Activated naive CD8-positive, alpha-beta T cell treated with anti-CD3 and anti-CD28 coated beads for 36 hours (primary cell): ENCODE results near the gene CD82. TPM values are rescaled to one million over a fixed set of nuclear protein-coding genes. Genes with fewer than 3 reads are reported as not detected.
A peak's percentile ranks its signal among the peaks of the same experiment; 100 is the strongest.

Source experiments
- DNase-seq: peaks from one replicate; pipeline ENCODE4 v3.0.0; 2021
- H3K27ac Mint-ChIP-seq: one replicate; pipeline ENCODE4 v1.8.0; 2022; ENCODE audit warnings: mild to moderate bottlenecking, moderate library complexity, mixed read lengths
- H3K27me3 Mint-ChIP-seq: one replicate; pipeline ENCODE4 v1.8.0; 2022; ENCODE audit warnings: mild to moderate bottlenecking, mixed read lengths
- H3K36me3 Mint-ChIP-seq: one replicate; pipeline ENCODE4 v1.8.0; 2021; ENCODE audit warnings: mild to moderate bottlenecking, mixed read lengths
- H3K4me1 Mint-ChIP-seq: one replicate; pipeline ENCODE4 v1.8.0; 2021; ENCODE audit warnings: mixed read lengths
- H3K4me3 Mint-ChIP-seq: one replicate; pipeline ENCODE4 v1.8.0; 2022; ENCODE audit warnings: mild to moderate bottlenecking, moderate library complexity, mixed read lengths
- H3K9me3 Mint-ChIP-seq: one replicate; pipeline ENCODE4 v1.8.0; 2022; ENCODE audit warnings: mixed read lengths
- total RNA-seq, 2 experiments: library from RNA; stranded (reverse); gene quantifications; one replicate each; pipeline ENCODE4 v1.2.3, GENCODE V29; 2021

The CD82 gene
- total RNA-seq, 2 experiments from 2014 or later = 339 to 343 TPM

DNA sequence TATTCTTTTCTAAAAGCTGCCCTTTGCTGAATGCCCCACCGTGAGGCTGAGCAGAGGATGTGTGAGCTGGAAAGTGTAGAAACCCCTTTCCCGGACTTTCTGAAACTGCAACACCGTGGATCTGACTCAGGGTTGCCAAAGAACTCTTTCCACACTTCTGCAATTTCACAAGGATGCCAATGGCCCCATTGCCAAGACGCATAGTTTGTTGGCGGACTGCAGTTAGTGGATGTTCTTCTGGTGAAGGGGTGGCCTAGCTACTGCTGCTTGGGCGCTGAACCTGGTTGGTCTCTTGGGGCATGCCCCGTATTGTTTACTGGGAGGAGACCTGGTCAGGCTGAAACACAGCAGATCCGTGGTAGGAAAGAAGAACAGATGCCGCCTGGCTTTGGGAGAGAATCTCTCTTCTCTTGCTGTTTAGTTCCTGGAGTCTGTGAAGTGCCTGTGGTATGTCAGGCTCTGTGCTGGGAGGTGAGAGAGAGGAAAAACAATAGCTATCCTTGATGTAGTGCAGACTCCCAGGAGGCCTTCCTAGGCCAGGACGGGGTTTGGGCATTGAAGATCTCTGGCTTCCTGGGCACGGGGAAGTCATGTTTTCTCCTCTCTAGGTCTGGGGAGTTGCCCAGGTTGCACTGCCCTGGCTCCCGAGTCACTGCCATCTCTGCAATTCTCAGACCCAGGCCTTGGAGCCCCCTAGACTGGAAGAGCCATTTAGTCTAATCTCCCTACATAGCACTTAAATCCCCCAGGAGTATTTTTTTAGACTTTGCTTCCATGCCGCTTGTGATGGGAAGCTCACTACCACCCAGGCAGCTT, 26.9 kb downstream of the CD82 start:
- no peaks in the 10 kb centered on the region for H3K9me3 Mint-ChIP-seq
- H3K36me3 Mint-ChIP-seq = peaks cover 64% of the 10 kb centered on the region
- H3K4me1 Mint-ChIP-seq = peaks cover 52% of the 10 kb centered on the region

DNA sequence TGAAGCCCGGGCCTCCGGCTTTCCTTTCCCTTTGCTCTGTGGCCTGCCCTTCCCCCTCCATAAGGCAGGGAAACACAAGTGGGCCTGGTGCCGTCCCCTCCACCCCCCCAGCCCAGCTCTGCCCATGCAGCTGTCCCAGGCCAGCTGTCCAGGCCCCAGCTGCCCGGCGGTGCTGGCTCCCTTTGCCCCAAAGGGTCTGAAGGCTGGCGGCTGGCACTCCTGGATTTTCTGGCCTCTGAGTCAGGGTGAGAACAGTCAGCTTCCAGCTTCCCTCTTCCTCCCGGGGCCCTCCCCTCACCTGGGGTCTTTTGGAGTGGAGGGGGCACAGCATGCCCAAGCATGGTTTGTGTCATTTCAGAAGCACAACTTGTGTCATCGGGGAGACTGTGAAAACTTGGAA, 27.8 kb downstream of the CD82 start:
- no peak for DNase-seq
- Mint-ChIP-seq H3K27me3 (no peaks in the 10 kb centered on the region), H3K9me3 (no peaks in the 10 kb centered on the region), H3K4me3 (no peak overlapping the region), H3K27ac (peak overlapping the region; percentile 72), H3K36me3 (peaks cover 62% of the 10 kb centered on the region), H3K4me1 (peaks cover 58% of the 10 kb centered on the region)

More for the DNA sequence above, 26.9 kb downstream of the CD82 start:
- H3K27me3 Mint-ChIP-seq = no peaks in the 10 kb centered on the region
- H3K4me3 Mint-ChIP-seq = no peak overlapping the region
- H3K27ac Mint-ChIP-seq = peak overlapping the region; percentile 10
- no peak for DNase-seq

DNA sequence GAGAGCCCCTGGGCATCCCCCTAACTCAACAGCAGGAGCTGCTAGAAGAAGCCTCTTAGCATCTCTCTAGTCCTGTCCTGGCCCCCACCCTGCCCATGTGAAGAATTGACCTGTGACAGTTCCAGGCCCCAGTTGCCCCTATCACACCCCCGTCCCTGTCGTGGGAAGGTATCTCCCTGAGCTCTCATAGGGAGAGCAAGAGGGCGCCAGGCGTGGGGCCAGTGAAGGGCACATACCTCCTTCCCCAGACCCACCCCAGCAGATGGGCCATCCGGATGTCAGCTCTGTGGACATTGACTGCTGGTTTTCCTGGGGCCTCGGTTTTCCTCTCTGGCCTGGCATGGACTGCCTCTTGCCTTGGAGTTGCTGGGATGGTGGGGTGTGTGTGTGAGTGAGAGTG, 29.5 kb downstream of the CD82 start:
- no peak for DNase-seq
- H3K27me3 Mint-ChIP-seq = no peaks in the 10 kb centered on the region
- no peak overlapping the region for H3K4me3 Mint-ChIP-seq
- peaks cover 67% of the 10 kb centered on the region for H3K4me1 Mint-ChIP-seq
- peak overlapping the region; percentile 67 for H3K27ac Mint-ChIP-seq
- H3K9me3 Mint-ChIP-seq = no peaks in the 10 kb centered on the region
- peaks cover 59% of the 10 kb centered on the region for H3K36me3 Mint-ChIP-seq

DNA sequence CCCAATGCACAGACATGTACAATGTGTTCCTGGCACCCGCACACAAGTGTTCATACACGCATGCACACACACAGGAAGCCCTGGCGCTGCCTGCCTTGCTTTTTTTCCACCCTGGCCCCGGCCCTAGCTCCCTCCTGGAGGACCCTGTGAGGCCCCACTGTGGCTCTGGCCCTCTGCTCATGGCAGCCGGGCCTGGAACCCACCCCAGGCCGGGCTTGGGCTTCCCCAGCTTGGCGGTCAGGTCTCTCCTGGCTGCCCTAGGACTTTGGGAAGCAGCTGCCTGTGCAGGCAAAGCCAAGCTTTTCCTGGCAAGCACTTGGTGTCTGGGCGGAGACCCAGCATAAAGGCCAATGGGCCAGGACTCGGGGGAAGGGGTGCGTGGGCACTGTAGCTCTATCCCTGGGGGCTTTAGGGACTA, 30.5 kb downstream of the CD82 start:
- peaks cover 73% of the 10 kb centered on the region for H3K4me1 Mint-ChIP-seq
- no peaks in the 10 kb centered on the region for H3K9me3 Mint-ChIP-seq
- no peak for DNase-seq
- H3K27ac Mint-ChIP-seq = peak overlapping the region; percentile 89
- no peaks in the 10 kb centered on the region for H3K27me3 Mint-ChIP-seq
- H3K36me3 Mint-ChIP-seq = peaks cover 63% of the 10 kb centered on the region
- H3K4me3 Mint-ChIP-seq = peak overlapping the region; percentile 57

DNA sequence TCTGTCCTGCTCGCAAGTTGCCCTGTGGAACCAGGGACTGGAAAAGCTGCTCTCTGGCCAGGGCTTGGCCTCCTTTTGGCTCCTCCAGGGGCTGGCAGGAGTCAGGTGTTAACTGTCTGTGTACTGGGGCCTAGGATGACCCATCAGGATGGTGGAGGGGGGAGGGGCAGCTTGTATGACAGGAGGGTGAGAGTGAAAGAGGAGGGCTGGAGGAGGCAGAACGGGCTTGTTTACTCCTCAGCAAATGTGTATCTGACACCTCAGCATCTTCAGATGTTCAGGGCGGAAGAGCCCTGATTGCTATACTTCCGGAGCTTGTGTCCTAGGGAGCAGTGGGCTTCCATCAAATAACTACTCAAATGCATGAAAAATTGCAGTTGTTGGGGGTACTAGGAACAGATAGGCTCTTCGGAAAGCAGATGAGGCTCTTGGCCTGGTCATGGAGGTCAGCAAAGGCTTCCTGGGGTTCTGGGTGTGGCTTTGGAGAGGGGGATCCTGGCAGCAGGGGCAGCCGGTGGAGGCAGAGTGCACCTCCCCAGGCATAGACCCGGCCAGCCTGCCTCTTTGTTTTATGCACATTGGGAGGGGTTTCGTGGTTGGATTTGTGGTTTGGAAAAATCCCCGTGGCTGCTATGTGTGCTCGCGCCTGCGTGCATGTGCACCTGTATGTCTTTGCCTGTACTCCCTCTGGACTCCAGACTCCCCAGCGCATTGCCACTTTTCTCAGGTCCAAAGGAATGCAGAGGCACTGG, 31.2 kb downstream of the CD82 start:
- Mint-ChIP-seq H3K4me3 (peak overlapping the region; percentile 57), H3K9me3 (no peaks in the 10 kb centered on the region), H3K4me1 (peaks cover 75% of the 10 kb centered on the region), H3K36me3 (peaks cover 56% of the 10 kb centered on the region), H3K27me3 (no peaks in the 10 kb centered on the region), H3K27ac (peak overlapping the region; percentile 89)
- DNase-seq = peak; percentile 81

DNA sequence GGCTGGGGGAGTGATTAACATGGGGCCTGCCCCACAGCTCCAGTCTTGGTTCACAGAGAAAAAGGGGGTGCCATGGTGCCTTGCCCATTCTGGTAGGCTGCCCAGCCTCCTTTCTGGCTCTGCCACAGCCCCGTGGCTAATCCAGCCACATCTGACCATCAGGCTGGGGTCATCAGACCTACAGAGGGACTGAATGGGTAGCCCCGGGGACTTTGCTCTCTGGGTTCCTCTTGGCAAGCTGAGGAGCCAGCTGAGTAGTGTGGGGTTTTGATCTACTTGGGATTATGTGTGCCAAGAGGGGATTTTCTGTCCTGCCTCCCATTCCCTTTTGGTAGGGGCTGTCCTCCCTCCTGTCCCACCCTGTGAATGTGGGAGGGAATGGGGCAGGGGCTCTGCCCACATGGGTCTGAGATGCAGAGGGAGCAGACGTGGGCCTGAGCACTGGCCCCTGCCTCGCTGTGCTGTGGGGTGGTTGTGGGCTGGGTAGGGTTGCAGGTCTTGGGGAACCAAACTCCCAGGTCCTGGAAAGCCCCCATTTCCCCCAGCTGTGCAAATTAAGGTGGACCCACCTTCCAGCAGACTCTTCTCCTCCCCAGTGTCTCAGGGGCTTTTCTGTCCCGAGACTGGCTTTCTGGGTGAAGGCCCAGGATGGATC, 32.0 kb downstream of the CD82 start:
- no peaks in the 10 kb centered on the region for H3K9me3 Mint-ChIP-seq
- H3K4me1 Mint-ChIP-seq = peaks cover 80% of the 10 kb centered on the region
- peak overlapping the region; percentile 89 for H3K27ac Mint-ChIP-seq
- DNase-seq = no peak
- H3K27me3 Mint-ChIP-seq = no peaks in the 10 kb centered on the region
- peak overlapping the region; percentile 57 for H3K4me3 Mint-ChIP-seq
- H3K36me3 Mint-ChIP-seq = peaks cover 55% of the 10 kb centered on the region

DNA sequence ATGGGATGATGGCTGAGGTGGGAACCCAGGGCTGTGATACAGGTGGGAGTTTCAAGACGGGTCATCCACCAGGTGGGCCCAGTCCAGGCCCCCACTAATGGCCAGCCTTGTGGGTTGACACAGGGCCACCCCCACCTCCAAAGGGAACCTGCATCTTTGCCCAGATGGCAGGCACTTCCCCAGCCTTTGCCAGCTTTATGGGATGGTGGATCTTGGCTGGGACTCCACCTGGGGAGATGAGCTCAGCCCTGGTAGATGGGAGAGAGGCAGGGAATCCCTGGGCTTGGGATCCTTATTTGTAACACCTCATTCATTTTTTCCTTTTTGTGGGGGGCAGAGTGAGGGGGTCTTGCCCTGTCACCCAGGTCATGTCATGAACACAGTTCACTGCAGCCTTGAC, 33.4 kb downstream of the CD82 start:
- H3K4me1 Mint-ChIP-seq = peaks cover 77% of the 10 kb centered on the region
- H3K36me3 Mint-ChIP-seq = peaks cover 51% of the 10 kb centered on the region
- H3K4me3 Mint-ChIP-seq = no peak overlapping the region
- H3K9me3 Mint-ChIP-seq = no peaks in the 10 kb centered on the region
- H3K27ac Mint-ChIP-seq = peak overlapping the region; percentile 54
- DNase-seq = no peak
- H3K27me3 Mint-ChIP-seq = no peaks in the 10 kb centered on the region

DNA sequence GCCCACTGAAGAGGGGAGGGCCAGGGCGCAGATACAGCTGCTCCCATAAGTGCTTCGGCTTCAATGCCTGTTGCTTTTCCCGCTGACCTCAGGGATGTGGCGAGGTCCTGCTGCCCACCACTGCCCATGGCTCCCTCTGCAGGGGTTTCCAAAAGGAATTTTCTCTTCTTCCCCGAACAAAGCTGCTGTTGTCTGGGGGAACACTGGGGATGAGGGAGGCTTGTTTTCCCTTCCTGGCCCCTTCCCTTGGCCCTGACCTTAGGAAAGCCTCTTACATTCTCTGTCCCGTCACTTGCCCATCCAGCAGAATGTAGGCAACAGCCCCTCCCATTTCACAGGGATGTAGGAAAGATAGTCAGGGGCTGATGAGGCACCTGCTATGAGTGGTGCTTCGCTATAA, 34.8 kb downstream of the CD82 start:
- Mint-ChIP-seq H3K4me1 (peaks cover 71% of the 10 kb centered on the region), H3K27ac (peak overlapping the region; percentile 78), H3K9me3 (no peaks in the 10 kb centered on the region), H3K36me3 (peaks cover 58% of the 10 kb centered on the region), H3K27me3 (no peaks in the 10 kb centered on the region), H3K4me3 (no peak overlapping the region)
- no peak for DNase-seq

DNA sequence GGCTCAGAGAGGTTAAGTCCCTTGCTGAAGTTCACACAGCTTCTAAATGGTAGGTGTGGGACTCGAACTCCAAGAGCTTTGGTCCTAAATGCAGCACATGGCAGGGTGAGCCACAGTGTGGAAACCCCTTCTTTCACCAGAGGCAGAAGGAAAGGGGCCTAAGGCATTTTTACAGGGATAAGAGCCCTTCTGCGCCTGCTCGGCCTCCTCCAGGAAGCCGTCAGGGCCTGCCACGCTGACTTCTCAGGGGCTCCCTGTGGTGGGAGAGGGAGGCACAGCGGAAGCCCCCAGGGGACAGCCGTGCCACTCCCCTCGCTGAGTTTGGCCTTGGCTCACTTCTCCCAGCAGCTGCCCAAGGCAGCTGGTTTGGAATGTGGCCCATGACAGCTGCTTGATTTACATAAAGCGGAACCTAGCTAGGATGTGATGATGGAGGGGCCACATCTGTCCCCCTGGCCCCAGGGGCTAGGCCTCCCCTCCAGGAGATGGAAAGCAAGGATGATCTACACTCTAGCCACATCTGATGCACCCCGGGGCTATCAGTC, 35.4 kb downstream of the CD82 start:
- Mint-ChIP-seq H3K4me3 (no peak overlapping the region), H3K4me1 (peaks cover 68% of the 10 kb centered on the region), H3K27me3 (no peaks in the 10 kb centered on the region), H3K27ac (peak overlapping the region; percentile 78), H3K36me3 (peaks cover 60% of the 10 kb centered on the region), H3K9me3 (no peaks in the 10 kb centered on the region)
- DNase-seq = no peak

DNA sequence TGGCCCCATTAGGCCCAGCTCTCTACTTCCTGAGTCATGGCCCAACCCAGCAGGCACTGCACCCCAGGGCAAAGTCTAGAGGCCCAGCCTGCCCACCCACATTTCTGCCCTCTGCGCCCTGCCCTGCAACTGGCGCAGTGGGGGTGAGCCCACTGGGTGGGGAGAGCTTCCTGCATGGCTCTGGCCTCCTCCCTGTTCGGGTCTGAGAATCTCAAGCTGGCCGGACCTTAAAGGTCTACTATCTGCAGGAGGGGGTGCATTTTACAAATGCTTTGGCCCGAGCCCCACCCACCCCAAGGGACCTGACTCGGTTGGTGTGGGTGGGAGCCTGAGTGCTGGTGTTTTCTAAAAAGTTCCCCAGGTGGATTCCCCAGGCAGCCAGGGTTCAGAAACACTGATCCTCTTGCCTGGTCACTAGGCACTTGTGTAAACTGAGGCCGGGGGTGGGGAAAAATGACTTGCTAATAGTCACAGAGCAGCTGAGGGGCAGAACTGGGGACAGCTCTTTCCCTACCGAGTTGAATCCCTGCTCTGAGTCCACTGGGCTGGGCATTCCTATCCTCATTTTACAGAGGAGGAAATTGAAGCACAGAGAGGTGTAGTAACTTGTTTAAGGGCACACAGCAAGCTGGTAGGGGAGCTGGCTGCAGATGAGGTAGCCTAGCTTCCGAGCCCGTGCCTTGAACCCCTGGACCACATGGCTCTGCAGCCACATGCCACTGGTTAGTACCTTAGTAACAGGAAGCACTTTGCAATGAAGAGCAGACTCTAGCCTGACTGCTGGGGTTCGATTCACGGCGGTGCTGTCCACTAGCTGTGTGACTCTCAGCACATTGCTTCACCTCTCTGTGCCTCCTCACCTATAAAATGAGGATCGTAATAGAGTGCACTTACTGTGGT, 36.3 kb downstream of the CD82 start:
- peak overlapping the region; percentile 75 for H3K27ac Mint-ChIP-seq
- peak overlapping the region; percentile 25 for H3K4me3 Mint-ChIP-seq
- H3K27me3 Mint-ChIP-seq = no peaks in the 10 kb centered on the region
- peaks cover 64% of the 10 kb centered on the region for H3K36me3 Mint-ChIP-seq
- peaks cover 64% of the 10 kb centered on the region for H3K4me1 Mint-ChIP-seq
- DNase-seq = peak; percentile 31
- no peaks in the 10 kb centered on the region for H3K9me3 Mint-ChIP-seq

DNA sequence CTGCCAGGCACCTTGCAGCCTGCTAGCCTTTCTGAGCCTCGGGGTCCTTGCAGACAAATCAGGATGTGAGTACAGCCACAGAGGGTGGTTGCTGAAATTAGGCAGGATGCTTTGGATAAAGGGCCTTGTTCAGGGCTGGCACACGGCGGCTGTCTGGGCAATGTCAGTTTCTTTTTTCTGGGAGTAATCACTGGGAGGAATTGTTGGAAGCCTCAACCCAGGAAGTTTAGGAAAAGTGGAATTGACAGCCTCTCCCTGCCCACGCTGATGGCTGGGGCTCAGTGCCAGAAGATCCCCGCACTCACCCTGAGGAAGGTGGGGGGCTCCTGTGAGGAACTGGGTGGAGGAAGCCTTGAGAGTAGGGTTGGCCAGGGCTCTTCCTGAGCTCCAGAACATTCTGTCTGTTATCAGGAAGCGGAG, 37.4 kb downstream of the CD82 start:
- no peaks in the 10 kb centered on the region for H3K27me3 Mint-ChIP-seq
- peaks cover 66% of the 10 kb centered on the region for H3K36me3 Mint-ChIP-seq
- peaks cover 65% of the 10 kb centered on the region for H3K4me1 Mint-ChIP-seq
- no peak overlapping the region for H3K4me3 Mint-ChIP-seq
- no peaks in the 10 kb centered on the region for H3K9me3 Mint-ChIP-seq
- H3K27ac Mint-ChIP-seq = peak overlapping the region; percentile 75
- DNase-seq = no peak

DNA sequence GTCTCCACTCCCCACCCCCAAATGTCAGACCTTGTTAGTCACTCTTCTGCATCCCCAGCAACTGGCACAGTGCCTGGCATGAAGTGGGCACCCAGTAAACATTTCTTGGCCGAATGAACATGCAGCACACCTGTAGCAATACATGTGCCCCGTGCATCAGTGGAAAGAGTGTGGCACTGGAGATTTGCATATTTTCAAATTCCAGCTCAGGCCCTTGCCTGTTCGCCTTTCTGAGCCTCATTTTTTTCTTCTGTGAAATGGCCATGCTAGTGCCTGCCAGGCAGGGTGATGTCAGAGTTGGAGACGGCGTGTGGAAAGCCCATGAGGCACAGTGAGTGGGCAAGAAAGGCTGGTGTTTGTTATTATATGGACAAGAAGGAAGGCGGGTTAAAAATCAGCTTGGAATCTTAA, 38.7 kb downstream of the CD82 start:
- H3K27me3 Mint-ChIP-seq = no peaks in the 10 kb centered on the region
- peak overlapping the region; percentile 64 for H3K27ac Mint-ChIP-seq
- H3K9me3 Mint-ChIP-seq = no peaks in the 10 kb centered on the region
- H3K4me1 Mint-ChIP-seq = peaks cover 68% of the 10 kb centered on the region
- H3K36me3 Mint-ChIP-seq = peaks cover 70% of the 10 kb centered on the region
- DNase-seq = no peak
- no peak overlapping the region for H3K4me3 Mint-ChIP-seq

DNA sequence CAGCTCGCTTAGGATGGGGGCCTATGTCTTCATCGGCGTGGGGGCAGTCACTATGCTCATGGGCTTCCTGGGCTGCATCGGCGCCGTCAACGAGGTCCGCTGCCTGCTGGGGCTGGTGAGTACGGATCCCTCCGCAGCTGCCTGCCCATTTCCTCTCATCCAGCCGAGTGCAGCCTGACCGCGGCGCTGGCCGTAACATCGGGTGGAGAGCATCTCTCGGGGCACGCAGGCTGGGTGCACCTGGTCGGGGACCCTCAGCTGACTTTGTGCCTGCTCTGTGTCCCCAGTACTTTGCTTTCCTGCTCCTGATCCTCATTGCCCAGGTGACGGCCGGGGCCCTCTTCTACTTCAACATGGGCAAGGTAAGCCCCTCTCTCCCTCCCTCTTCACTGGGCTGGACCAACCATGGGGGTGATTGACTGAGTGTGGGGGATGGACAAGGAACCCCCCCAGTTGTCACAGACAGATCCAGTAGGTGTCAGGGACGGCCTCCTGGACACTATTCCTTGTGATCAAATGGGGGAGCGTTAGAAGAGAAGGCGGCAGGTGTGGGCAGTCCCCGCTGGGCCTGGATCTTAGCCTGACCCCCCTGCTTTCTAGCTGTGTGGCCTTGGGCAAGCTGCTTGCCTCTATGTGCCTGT, 39.7 kb downstream of the CD82 start:
- H3K27me3 Mint-ChIP-seq = no peaks in the 10 kb centered on the region
- no peak overlapping the region for H3K27ac Mint-ChIP-seq
- no peak for DNase-seq
- H3K4me3 Mint-ChIP-seq = no peak overlapping the region
- H3K4me1 Mint-ChIP-seq = peaks cover 72% of the 10 kb centered on the region
- no peaks in the 10 kb centered on the region for H3K9me3 Mint-ChIP-seq
- H3K36me3 Mint-ChIP-seq = peaks cover 69% of the 10 kb centered on the region

DNA sequence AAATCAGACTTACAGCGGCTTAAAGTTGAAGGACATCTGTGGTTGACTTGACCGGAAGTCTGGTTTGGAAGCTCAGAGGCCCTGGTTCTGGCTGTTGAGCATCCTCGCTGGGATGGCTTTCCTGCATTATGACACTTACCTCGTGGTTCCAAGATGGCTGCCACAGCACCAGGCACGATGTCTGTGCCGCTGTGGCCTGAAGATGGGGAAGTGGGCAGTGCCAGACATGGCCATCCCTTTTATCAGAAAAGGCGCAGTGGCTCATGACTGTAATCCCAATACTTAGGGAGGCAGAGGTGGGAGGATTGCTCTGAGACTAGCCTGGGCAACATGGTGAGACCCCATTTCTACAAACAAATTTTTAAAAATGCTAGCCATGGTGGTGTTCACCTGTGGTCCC, 40.5 kb downstream of the CD82 start:
- H3K9me3 Mint-ChIP-seq = no peaks in the 10 kb centered on the region

More for the DNA sequence above, 40.5 kb downstream of the CD82 start:
- Mint-ChIP-seq H3K4me1 (peaks cover 73% of the 10 kb centered on the region), H3K36me3 (peaks cover 63% of the 10 kb centered on the region), H3K27me3 (no peaks in the 10 kb centered on the region), H3K27ac (peak overlapping the region; percentile 70), H3K4me3 (no peak overlapping the region)
- DNase-seq = no peak
